Activated CD4-positive, alpha-beta T cell treated with anti-CD3 and anti-CD28 coated beads, Interleukin-2, amount 50 U/mL, for 16 hours (primary cell): Measurements from ENCODE around the gene OVOL1.

ENCODE experiments used
- DNase-seq: peaks from one replicate; pipeline ENCODE4 v3.0.0-alpha.2; 2020

OVOL1 gene

DNA sequence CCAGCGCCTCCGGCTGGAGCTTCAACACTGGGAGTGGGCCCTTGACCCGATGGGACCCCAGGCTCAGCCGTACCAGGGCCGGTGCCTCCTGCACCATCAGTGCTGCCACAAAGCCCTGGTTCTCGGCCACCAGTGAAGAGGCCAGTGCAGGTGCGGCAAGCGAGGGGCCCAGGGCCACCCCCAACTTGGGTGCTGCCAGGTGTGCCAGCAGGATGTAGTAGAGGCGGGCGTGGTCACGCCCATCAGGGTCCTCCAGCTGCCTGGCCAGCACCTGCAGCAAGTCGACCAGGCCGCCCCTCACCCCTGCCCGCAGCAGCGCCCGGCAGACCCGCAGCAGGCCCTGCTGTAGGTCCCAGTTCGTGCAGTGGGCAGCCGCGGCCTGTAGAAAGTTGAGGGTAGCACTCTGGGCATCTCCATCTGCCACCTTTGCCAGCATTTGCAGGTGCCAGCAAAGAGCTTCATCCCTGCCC is 8.4 kb upstream of the OVOL1 start:
- DNase-seq, result no peak

GRCh38 chr11:65778901-65779668 is 7.8 kb upstream of the OVOL1 start:
- DNase-seq, result no peak

GRCh38 chr11:65779669-65779918 is 7.3 kb upstream of the OVOL1 start:
- DNase-seq, result no peak

DNA sequence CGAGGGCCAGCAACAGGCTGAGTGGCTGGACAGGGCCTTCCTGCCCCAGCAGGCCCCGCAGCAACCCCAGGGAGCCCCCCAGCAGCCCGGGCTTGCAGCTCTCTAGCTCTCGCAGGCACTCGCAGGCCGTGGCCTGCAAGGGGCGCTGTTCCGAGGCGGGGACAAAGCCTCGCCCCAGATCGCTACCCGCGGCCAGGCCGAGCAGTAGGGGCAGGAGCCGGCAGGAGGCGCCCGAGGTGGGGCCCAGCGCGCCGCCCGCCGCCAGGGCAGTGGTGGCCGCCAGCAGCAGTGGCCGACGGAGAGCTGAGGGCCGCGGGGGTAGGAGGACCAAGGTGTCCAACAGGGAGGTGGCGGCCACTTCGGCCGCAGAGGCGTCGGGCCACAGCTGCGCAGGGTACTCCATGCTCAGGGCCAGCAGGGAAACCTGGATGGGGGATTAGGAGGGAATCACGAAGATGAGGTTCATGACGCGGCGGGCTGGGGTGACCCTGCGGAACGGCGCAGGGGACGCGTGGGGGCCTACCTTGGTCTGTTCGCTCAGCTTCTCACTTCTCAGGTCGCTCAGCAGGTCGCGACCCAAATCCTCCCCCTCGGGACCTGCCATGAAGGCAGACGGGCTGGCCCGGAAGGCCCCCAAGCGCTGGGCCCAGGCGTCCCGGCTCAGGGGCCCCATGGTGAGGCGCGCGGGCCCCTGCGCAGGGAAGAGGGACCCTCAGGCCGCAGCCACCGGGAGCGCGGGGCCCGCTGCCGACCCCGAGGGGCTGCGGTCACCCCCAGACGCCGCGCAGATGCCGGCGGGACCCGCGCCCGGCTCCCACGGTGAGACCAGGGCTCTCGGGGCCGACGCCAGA is 6.7 kb upstream of the OVOL1 start:
- peak; percentile 86 for DNase-seq

DNA sequence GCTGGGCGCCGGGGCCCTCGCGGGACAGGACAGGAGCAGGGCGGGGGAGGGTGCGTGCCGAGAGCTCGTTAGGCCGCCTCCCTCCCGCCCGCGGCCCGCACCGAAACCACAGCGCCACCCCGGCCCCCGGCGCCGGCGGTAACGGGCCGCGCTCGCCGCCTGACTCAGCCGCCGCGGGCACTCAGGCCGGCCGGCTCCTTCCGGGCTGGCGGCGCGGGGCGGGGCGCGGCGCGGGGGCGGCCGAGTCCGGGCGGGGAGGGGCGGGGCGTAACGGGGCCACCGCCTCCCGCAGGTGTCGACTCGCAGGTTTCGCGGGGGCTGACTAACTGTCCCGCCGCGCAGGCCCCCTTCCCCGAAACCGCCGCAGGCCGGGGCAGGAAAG is 6.1 kb upstream of the OVOL1 start, which contains the start of gene AP5B1:
Gene AP5B1 (minus strand): TSS at position 207 of the 382 bp plus-strand sequence. CDS start 385 bp downstream, outside the sequence.
- peak; percentile 60 for DNase-seq

DNA sequence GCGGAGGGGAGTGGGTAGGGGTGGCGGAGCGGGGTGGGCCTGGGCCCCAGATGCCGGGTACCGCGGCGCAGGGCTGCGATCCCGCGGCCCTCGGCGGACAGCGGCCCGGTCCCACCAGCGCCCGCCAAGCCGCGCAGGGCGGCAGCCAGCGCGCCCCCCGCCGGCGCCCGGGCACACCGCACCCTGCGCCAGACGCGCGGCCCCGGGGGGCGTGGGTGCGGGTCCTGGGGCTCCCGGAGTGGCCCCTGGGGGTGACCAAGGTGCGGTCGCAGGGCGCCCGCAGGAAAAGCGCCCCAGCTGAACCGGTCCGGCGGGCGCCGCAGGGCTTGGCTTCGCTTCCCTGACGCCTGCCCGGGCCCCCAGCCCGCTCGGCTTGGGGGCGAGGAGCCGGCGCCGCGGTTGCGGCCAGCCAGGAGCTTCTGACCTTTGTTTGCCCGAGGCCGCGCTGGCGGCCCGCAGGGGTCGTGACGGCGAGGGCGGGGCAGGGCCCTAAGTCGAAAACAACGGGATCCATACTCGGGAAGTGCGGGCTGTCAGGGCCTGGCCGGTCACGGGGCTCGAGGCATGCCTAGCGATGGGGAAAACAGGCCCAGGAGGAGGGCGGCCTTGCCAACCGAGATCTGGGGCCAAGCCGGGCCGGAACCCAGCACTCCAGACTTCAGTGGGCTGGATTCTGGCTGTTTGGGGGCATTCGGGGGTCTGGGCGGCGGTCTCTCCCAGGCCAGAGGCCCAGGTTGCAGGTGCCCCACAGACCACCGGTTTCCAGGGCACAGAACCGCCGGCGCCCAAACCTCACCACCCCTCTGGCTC is 5.5 kb upstream of the OVOL1 start:
- no peak for DNase-seq

DNA sequence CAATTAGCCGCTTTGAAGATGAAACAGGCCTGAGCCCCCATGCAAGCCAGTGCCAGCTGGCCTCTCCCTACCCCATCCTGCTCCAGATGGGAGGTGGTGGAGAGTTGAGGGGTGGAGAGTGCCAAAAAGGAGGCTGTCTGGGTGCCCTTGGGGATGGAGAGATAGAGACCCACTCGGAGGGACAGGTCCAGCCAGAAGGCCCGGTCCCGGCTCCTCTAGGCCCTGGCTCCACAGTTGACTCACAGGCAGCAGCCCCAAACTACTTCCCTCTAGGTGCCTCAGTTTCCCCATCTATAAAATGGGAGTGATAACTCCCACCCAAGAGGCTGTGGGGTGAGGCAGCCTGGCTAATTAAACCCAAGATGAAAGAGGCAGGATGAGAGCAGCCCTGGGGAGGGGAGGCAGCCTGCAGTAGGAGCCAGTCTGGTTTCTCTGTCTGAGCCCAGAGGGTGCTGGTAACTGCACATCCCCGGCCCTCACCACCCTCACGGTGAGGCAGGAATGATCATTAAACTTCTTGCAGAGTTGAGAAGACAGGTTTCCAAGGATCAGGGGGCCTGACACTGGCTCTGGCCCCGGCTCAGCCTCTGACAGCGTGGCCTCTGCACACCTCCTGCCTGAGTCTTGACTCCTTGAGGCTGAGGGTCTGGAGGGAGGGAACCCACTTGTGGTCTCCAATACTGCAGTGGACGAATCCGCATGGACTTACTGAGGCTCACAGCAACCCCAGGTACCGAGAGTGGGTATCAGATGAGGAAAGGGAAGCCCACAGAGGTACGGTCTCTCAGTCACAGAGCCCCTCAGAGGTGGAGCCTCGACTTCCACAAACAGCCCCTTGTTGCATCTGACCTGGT is 4.7 kb upstream of the OVOL1 start:
- no peak for DNase-seq

GRCh38 chr11:65782816-65783228 is 4.0 kb upstream of the OVOL1 start:
- DNase-seq, result no peak

DNA sequence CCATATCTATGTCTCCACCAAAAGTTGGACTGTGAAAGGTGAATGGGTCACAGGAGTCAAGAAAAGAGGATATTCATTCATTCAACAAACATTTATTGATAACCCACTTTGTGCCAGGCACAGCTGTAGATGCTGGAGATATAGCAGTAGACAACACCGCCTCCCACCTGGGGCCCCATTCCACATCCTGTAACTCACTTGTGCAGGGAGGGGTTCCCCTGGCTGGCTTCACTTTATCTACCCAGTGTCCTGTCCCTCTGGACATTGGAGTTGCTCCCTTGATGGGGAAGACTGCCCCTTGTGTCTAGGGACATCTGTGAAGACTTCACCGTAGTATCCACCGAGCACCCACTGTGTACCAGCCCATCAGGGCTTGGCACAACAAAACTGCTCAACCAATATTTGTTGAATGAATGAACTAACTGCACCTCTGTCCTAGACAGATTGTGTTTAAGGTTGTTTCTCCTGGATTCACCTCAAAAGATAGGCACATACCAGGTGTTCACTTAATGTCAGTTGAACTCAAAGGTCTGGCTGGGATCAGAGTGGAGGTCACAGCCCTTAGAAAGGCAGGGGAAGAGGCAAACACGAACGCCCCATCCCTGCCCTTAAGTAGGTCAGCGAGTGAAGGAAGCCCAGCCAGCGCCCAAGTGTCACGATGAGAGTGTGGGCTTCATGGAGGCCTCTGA is 1.4 kb upstream of the OVOL1 start:
- no peak for DNase-seq

DNA sequence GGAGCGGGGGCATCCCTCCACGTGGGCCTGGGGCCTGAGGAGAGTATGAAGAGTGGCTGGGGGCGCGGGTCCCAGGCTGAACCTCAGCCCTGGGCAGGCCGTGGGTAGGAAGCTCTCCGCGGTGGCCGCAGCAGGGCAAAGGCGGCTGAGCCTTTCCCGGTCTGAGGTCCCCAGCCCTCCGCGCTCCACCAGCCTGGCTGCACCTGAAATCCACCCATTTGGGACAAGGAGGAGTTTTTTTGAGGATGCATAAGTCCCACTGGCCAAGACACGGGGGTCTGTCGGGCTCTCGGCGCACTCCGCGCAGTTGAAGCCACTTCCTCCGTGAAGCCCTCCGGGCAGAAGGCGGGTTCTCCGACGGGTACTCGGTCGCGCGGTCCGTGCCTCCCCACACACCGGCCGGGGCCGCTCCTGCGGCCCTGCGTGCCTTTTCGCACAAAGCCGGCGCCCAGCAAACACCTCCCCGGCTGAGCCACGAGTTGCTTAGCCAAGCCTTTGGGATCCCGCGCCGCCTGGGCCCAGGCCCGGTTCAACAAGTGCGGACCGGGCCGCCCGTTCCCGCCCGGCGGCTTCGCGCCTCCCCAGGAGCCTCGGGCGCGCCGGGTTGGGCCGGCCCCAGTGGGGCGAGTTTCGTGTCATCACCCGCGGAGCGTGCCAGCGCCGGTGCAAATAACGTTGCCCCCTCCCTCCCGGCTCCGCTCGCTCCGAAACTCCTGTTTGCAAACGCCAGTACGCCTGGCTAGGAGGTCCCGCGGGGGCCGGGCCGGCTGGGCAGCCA is 666 bp upstream of the OVOL1 start:
- DNase-seq, result no peak

DNA sequence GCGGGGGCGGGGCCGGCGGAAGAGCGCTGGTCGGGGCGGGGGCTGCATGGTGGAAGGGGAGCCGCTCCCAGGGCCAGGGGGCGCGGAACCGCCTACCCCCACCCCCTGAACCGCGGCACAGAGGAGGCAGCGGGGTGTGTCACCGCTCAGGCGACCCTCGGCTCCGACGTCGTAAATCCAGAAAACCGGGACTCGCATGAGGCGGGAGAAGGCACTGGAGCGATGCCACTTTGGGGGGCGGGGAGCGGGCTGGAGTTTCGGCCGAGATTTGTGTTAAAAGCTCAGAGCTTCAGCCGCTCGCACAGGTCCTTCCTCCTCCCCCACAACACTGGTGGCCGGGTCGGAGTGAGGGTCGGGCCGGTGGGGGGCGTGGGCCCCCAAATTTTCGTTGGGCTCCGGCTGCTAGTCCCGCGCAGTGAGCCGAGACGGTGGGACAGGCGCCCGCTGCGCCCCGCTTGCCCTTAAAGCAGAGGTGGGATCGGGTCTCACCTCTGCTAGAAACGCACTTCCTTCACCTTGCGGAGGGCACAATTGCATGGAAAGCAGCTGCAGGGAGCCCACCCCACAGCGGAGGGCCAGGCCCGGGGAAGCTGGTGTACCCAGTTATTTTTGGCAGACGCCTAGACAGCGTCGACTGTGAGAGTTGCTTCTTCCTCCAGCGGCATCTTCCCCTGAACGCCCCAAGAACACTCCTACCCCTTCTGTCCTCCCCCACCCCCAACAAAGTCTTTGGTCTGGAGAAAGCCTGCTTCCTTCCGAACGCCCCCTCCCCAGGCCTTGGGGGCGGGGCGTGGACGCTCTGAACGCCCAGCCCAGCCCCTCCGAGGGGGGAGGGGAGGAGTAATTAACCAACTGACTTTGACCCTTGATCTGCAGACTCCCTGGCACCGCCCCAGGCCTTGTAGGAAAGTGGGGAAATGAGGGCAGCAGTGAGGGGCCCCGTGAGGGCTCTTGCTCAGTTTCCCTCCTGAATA is 1.1 kb downstream of the OVOL1 start:
- no peak for DNase-seq

GRCh38 chr11:65788821-65789220 is 2.0 kb downstream of the OVOL1 start:
- no peak for DNase-seq

GRCh38 chr11:65789230-65790103 is 2.6 kb downstream of the OVOL1 start:
- DNase-seq, result no peak

- DNase-seq, result no peak
Measured at GRCh38 chr11:65790104-65790901, 3.4 kb downstream of the OVOL1 start.

DNA sequence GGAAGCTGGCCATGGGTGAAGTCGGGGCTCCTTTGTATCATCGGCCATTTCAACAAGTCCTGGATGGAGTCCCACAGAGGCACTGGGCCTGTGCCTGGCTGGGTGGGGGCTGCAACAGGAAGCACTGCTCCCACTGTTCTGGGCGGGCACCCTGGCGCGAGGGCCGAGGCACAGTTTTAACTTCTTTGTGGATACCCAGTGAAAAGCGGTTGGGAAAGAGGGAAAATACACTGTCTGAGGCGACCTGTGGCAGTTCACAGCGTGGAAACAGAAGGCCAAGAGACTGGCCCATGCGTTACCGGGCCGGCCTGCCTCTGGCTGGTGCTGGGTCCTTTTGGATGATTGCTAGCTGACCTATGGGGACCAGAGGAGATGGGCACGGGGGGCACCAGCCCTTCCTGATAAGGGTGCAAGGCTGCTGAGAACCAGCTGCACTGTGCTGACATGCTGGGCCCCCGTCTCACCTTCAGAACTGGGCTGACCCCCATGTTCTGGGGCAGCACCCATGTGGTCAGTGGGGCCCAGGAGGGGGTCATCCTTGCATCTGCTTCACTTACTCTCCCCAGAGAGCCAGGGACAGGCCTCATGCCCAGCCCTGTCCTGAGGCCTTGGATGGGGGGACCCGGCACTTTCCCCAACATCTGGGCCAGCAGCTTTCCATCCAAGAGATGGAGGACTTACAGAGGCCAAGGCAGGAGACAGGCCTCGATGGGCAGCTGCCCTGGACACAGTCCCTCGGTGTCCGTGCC is 4.2 kb downstream of the OVOL1 start:
- no peak for DNase-seq

DNA sequence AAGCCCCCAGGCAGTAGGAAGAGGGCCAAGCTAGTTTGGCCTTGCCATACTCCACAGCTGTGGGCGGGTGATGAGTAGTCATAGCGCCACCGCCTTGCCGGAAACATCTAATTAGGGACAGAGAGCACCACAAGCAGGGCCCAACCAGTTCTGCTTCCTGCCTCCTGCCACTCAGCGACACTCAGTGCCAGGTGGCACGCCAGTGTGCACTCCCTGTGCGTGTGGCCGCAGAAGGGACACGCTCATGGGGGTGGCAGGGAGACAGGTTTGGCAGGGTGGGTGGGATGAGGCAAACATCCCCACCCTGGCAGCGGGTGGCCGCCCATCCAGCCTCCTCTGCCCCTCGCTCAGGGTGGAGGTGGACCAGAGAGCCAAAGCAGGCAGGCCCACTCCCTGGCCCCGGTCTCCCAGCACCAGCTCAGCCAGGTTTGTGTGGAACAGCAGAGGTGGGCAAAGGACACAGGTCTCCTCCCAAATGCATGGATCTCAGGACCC is 4.9 kb downstream of the OVOL1 start:
- no peak for DNase-seq

GRCh38 chr11:65792456-65792855 is 5.6 kb downstream of the OVOL1 start:
- DNase-seq, result no peak
